ENCODE results near the gene HOXA9.
A peak's percentile ranks its signal among the peaks of the same experiment; 100 is the strongest.

Gene HOXA9

DNA sequence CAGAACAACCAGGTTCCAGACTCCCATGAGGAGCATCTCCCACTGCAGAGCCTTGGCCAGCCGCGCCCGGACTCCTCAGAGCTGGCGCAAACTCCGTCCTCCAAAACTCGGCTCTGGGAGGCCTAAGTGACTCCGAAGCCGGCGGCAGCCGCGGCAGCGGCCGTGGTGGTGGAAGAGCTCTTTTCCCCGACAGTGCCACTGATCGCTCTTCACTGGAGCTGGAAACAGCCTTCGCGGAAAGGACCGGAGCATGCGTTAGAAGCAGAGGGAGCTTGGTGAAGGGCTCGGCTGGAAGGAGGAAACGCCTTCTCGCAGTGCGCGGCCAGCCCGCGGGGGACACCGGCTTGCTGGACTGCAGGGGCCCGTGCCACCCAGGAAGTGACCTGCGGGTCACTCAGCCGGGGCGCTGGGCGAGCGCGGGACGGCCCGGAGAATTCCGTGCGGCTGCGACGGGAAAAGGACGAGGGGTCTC, 39.5 kb upstream of the HOXA9 start:
- no peak for TF ChIP-seq GATA1 (IDR thresholded peaks at IDR 0.05; ENCODE audit: low read depth, low read length)
- TF ChIP-seq POLR2A (IDR thresholded peaks at IDR 0.05; ENCODE audit: low read length) = no peak
- DNase-seq = no peak

- DNase-seq = no peak
- no peak for TF ChIP-seq GATA1 (IDR thresholded peaks at IDR 0.05; ENCODE audit: low read depth, low read length)
- TF ChIP-seq POLR2A (IDR thresholded peaks at IDR 0.05; ENCODE audit: low read length) = no peak
Measured at GRCh38 chr7:27203964-27204594, 38.7 kb upstream of the HOXA9 start.

DNA sequence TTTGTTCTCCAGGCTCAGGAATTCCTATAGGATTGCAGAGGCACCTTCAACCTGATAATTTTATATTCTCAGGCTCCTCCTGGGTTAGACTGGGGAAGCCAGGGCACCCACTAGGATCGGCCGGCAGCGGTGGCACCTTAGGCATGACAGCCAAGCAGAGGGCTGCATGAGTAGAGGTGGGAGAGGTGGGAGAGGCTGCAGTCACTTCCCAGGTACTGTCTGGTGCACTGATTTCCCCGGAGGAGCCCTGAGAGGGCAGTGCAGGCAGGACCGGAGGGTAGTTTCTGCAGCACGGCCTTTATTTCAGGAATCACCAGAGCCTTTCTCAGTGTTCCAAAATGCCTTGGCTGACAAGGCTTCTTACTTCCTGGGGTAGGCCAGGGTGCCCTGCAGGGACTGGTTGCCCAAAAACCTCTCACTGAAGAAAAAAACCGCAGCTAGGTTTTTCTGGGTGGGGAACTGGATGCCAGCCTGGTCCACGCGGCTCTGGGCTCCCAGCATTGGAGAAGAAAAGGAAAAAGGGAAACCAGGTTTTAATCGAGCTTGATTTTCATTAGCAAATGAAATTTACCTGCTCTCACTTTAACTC, 38.1 kb upstream of the HOXA9 start:
- DNase-seq = no peak
- no peak for TF ChIP-seq GATA1 (IDR thresholded peaks at IDR 0.05; ENCODE audit: low read depth, low read length)
- no peak for TF ChIP-seq POLR2A (IDR thresholded peaks at IDR 0.05; ENCODE audit: low read length)

- TF ChIP-seq GATA1 (IDR thresholded peaks at IDR 0.05; ENCODE audit: low read depth, low read length) (no peak), POLR2A (IDR thresholded peaks at IDR 0.05; ENCODE audit: low read length) (no peak)
Measured at GRCh38 chr7:27202862-27203134, 37.5 kb upstream of the HOXA9 start.

DNA sequence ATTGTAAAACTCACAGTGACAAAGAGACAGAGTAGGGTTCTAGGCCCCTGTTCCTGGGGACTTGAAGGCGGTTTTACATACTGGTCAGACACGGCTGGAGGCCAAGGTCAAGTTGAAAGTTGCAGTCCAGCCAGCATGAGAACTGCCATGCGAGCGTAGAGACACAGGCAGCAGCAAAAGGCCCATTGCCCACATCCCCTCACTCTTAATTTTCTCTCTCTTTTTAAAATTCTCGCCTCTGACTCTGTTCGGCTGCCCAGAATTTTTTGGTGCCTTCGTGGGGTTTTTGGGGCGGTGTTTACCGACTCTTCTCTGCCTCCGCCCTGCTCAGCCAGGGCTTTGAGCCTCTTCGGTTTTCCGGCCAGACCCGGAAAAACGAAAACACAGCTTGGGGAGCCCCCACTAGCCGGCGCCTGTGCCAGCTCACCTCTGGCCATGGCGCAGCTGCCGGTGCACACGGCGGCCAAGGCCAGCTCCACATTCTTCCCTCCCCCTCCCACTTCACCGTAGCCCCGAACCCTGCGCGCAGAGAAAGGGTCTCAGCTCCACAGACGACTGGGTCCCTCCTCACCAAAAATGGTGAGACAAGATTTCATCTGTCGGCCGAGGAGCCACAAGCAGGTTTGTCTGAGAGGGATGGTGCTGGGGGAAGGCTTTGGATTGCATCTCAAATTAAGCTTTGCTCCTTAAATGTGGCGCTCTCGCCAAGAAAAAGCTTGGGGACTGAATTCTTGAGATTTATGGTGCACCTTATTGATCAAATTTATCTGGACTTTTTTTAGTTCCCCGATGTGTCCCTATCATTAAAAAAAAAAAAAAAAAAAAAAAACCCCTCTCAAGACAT, 36.9 kb upstream of the HOXA9 start:
- no peak for DNase-seq
- TF ChIP-seq POLR2A (IDR thresholded peaks at IDR 0.05; ENCODE audit: low read length) = no peak
- TF ChIP-seq GATA1 (IDR thresholded peaks at IDR 0.05; ENCODE audit: low read depth, low read length) = no peak

More at GRCh38 chr7:27202862-27203134, 37.5 kb upstream of the HOXA9 start:
- no peak for DNase-seq

GRCh38 chr7:27201580-27202017, 36.3 kb upstream of the HOXA9 start:
- TF ChIP-seq GATA1 (IDR thresholded peaks at IDR 0.05; ENCODE audit: low read depth, low read length) (no peak), POLR2A (IDR thresholded peaks at IDR 0.05; ENCODE audit: low read length) (no peak)
- DNase-seq = no peak

GRCh38 chr7:27200761-27201579, 35.6 kb upstream of the HOXA9 start:
- no peak for DNase-seq
- TF ChIP-seq POLR2A (IDR thresholded peaks at IDR 0.05; ENCODE audit: low read length) = no peak
- no peak for TF ChIP-seq GATA1 (IDR thresholded peaks at IDR 0.05; ENCODE audit: low read depth, low read length)

DNA sequence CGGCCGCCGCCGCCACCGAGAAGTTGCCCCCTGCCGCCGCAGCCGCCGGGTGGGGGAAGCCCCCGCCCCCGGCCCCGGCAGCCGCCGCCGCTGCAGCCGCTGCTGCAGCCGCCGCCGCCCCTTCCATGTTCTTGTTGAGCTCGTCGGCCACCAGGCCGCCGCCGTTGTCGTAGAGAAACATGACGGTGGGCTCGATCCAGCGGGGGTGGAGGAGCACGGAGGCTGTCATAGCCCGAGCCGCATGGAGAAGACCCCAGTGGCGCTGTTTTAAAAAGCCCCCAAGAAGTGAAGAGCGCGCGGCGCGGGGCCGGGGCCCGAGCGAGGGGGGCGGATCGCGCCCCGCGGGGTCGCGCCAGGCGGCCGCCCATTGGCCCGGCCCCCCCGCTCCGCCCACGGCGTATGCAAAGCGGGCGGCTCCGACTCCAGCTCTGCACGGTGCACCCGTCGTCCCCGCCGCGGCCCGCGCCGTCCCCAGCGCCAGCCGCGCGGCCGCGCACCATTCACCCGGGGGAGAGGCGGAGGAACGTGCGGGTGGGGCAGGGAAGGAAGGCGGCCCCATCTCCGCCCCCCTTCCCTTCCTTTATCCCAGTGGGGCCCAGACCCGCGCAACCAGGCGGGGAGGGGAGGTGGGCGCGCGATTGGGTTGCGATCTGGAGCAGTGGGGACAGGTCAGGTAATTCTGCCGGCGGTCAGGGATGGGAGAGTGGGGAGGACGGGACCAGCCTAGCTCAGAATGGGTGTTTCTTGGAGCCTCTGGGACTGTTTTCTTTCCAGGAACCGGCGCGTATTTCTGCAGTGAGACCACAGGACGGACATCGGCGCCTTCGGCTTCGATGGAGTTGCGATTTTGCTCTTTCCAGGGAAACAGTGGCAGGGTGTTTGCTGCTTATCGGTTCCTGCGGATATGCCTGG, 34.8 kb upstream of the HOXA9 start, which contains the start of gene HOXA13:
Gene HOXA13, minus strand, starts transcription at position 243 of the 912 bp plus-strand sequence. Its CDS starts 14 bp downstream, at position 229.
- DNase-seq = peak; percentile 11 to 20
- TF ChIP-seq GATA1 (IDR thresholded peaks at IDR 0.05; ENCODE audit: low read depth, low read length) (no peak), POLR2A (IDR thresholded peaks at IDR 0.05; ENCODE audit: low read length) (no peak)

DNA sequence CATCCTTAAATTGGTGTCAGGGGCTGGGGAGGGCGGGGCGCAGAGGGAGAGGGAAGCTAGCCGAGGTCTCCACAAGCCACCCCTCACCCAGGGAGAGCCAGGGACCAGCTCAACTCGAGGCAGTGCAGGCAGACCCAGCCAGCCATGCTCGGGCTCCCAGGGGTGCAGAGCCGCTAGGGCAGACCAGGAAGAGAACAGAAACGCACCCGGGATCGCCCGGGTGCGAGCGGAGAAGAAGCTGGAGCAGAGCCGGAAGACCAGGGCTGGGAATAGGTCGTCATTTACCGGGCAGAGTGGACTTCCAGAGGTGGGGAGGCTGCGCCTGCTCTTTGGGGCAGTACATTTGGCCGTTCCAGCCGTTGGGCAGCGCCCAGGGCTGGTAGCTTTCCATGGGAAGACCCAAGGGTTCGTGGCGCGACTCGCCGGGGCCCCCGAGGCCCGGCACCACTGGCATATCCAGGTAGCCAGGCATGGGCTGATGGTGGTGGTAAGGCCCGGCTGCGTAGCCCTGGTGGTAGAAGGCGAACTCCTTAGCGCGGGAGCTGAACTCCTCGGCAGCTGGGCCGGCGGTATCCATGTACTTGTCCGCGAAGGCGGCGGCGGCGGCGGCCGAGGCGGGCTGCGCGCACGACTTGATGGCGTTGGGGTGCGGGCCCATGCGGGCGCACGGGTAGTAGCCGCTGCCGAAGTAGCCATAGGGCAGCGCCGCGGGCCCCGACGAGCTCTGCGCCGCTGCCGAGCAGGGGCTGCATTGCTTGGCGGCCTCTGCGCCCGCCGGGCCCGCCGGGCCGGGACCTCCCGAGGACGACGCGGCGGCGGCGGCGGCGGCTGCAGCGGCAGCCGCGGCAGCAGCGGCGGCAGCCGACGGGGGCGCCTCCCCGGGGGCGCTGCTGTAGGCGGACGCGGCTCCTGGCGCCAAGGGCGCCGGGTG, 33.8 kb upstream of the HOXA9 start:
- TF ChIP-seq GATA1 (IDR thresholded peaks at IDR 0.05; ENCODE audit: low read depth, low read length) (no peak), POLR2A (IDR thresholded peaks at IDR 0.05; ENCODE audit: low read length) (no peak)
- peak in 1 of 2 experiments; percentile 17 for DNase-seq

GRCh38 chr7:27198138-27198841, 33.0 kb upstream of the HOXA9 start:
- DNase-seq = no peak
- TF ChIP-seq POLR2A (IDR thresholded peaks at IDR 0.05; ENCODE audit: low read length) = no peak
- no peak for TF ChIP-seq GATA1 (IDR thresholded peaks at IDR 0.05; ENCODE audit: low read depth, low read length)
